NCI-H2171 treated with DMSO at 0.1 percent for 48 hours (cell line): Measurements from ENCODE around the gene IFT122.
"Not testable (repeated sequence)": the region's sequence is repeated elsewhere in the genome, so short reads cannot be mapped to it uniquely, and the experiment has no call there.

ENCODE experiments used
- DNase-seq: peaks from one replicate; lab custom pipeline; 2025; lab: John Stamatoyannopoulos, UW

Gene IFT122, protein sequence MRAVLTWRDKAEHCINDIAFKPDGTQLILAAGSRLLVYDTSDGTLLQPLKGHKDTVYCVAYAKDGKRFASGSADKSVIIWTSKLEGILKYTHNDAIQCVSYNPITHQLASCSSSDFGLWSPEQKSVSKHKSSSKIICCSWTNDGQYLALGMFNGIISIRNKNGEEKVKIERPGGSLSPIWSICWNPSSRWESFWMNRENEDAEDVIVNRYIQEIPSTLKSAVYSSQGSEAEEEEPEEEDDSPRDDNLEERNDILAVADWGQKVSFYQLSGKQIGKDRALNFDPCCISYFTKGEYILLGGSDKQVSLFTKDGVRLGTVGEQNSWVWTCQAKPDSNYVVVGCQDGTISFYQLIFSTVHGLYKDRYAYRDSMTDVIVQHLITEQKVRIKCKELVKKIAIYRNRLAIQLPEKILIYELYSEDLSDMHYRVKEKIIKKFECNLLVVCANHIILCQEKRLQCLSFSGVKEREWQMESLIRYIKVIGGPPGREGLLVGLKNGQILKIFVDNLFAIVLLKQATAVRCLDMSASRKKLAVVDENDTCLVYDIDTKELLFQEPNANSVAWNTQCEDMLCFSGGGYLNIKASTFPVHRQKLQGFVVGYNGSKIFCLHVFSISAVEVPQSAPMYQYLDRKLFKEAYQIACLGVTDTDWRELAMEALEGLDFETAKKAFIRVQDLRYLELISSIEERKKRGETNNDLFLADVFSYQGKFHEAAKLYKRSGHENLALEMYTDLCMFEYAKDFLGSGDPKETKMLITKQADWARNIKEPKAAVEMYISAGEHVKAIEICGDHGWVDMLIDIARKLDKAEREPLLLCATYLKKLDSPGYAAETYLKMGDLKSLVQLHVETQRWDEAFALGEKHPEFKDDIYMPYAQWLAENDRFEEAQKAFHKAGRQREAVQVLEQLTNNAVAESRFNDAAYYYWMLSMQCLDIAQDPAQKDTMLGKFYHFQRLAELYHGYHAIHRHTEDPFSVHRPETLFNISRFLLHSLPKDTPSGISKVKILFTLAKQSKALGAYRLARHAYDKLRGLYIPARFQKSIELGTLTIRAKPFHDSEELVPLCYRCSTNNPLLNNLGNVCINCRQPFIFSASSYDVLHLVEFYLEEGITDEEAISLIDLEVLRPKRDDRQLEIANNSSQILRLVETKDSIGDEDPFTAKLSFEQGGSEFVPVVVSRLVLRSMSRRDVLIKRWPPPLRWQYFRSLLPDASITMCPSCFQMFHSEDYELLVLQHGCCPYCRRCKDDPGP

DNA sequence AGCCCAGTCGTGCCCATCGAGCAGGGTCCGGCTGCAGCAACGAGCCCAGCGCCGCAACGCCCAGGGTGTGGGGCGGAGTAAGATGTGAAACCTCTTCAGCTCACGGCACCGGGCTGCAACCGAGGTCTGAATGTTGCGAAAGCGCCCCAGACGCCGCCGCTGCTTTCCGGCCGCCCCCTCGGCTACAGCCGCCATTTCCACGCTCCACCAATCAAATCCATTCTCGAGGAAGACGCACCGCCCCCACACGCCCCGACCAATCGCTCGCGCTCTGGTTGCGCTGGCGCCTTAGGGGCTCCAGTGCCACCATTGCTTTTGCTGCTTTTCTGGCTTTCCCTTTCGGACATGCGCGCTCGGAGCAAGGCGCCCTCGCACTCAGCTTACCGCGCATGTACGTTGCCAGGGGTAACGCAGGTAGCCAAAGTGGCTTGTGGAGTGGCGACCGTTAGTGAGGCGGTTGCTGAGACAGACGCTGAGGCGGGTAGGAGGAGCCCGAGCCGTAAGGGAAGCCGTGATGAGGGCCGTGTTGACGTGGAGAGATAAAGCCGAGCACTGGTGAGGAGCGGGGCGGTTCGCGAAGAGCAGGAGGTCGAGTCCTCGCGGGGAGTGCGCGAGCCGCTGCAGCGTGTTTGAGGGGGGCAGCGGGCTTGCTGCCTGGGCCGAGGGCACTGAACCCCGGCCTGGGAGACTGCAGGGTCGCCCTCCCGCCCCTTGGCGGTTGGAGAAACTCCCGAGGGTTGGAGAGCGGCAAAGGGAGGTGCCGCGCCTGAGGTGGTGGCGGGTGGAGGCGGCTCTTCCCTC is at the start of gene IFT122, which contains the start of gene MBD4:
Gene IFT122 (plus strand): TSS at position 408 of the 801 bp plus-strand sequence. CDS start 107 bp downstream, at position 515.
Gene MBD4 (minus strand): TSS at position 132 of the 801 bp plus-strand sequence. CDS start 115 bp downstream, at position 17.
- DNase-seq = peak; percentile 100

DNA sequence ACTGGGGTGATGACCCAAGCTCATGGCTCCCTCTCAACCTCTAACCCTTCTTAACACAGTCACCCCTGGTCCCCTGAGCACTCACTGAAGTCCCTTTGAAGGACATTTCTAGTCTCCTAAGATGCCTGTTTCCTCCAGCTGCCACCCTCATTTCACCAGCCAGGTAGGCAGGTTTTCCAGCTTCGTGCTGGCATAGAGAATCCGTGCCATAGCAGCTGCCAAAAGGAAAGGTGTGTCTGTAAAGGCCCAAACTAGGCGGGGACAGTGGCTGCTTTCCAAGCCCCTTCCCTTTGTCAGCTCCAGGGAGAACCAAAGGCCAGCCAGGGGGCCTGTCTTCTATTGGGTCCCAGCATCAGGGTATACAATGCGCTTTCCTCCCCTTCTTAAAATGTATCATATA is 48.4 kb upstream of the IFT122 start:
- not testable (repeated sequence) for DNase-seq

DNA sequence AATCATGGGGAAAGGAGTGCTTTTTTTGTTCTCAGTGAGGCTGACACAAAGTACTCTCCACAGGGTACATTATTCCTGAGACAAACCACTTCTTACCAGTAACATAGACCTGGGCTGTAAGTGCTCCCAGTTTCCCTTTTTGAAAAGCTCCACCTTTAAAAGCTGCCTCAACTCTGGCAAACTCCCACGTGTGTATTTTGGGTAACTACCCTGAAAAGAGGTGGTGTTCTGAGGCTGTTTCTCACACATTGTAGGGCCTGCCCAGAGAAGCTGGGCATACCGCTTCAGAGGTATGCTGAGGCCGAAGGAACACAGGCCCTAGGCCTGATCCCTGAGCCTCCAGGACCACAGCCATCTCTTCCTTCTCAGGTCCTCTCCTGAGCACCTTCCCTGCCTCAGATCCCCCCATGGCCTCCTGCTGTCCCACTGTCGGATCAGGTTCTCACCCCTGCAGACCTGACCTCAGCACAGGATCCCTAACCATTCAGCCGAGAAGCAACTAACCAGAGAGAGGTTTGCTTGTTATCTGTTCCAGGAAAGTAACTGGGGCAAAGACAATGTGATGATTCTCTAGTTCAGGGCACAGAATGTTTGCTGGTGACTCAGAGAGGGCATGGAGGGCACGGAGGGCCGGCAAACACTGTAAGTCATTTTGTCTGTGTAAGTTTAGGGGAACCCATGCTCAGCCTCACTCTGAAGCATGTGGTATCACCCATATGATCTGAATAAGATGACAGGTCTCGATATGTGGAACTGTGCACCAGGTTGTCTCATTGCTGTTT is 47.7 kb upstream of the IFT122 start:
- DNase-seq = not testable (repeated sequence)

DNA sequence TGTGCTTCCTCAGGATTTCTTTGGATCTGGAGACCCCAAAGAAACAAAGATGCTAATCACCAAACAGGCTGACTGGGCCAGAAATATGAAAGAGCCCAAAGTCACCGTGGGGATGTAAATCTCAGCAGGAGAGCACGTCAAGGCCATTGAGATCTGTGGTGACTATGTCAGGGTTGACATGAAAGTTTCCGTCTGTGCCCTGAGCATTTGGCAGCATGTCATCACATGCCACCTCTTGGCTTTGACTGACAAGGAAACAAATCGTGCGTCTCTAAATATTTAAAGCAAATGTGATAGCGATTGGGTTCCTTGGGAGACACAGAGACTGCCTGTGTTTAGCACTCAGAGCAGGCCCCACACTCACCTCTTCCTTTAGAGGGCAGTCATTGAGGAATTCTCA is 46.8 kb upstream of the IFT122 start:
- no peak for DNase-seq

DNA sequence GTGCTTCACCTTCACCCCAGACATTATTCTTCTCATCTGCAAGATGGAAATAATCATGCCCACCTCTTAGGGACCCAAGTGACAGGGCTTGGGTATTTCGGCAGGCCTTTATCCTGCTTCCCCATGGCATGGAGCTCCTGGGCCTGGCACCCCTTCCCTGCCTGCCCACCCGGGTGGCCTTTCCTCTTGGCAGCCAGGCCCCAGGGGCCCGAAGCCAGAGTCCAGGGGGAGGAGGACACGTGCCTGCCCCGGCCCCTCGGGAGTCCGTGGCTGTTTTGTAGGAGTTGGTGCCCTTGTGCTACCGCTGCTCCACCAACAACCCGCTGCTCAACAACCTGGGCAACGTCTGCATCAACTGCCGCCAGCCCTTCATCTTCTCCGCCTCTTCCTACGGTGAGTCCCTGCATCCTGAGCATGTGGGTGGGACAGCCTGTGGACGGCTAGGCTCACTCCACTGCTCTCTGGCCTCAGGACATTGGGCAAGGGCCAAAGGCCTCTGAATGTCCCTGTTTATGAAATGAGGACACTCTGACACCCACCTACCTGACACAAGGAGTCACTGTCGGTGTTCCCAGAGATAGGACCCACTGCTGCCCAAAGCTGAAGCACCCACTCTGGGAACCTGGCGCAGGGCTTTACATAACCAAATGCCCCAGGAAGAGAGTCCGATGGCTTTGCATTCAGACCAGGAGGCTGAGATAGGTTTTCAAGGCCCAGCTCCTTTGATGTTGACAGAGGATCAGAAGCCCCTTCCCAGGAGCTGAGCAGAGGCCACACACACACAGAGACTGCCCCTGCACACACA is 46.1 kb upstream of the IFT122 start:
- DNase-seq = not testable (repeated sequence)

DNA sequence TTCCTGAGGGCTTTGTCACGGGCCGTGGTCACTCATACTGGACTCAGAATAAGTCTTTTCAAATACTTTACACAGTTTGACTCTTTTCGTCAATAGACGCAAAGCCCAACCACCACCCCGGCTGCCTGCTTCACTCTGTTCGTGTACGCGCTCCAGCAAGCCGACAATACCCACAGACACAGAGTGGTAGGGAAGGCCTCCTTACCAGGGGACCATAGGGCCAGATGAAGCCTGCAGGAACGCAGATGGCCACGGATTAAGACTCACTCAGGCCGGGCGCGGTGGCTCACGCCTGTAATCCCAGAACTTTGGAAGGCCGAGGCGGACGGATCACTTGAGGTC is 41.2 kb upstream of the IFT122 start:
- peak; percentile 41 for DNase-seq

DNA sequence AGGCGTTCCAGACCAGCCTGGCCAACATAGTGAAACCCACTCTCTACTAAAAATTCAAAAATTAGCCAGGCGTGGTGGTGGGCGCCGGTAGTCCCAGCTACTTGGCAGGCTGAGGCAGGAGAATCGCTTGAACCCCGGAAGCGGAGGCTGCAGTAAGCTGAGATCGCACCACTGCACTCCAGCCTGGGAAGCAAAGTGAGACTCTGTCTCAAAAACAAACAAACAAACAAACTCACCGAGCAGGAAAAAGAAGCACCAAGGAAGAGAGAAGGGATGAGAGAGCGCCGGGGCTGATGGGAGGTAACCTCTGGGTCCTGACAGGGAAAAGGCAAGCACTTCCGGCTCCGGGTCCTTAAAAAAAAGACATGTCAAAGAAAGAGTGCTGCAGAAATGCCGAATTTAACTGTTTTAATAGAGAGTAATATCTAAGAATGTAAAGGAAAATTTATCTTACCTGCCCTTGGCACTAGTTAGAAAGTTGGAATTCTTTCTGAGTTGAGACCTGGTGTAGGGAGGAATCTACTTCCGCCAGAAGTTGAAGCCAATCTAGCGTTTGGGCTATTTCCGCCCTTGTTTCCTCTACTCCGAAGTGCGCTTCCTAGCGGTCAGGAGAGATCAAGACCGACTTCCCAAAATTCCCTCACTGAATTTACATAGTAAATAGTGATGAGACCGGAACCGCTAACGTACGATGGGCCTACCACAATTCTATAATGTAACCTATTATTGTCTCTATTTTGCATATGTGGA is 40.7 kb upstream of the IFT122 start:
- peak; percentile 98 for DNase-seq

DNA sequence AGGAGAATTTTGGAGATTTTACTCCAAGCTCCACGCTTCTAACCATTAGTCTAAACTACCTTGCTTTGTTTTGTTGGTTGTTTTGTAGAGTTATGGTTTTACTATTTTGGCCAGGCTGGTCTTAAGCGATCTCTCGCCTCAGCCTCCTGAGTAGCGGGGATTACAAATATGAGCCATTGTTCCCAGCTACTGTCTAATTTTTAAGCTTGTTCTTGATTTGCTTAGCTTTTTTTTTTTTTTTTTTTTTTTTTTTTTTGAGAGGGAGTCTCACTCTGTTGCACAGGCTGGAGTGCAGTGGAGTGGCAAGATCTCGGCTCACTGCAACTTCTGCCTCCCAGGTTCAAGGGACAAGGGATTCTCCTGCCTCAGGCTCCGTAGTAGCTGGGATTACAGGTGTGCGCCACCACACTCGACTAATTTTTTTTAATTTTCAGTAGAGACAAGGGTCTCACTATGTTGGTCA is 40.1 kb upstream of the IFT122 start:
- no peak for DNase-seq

DNA sequence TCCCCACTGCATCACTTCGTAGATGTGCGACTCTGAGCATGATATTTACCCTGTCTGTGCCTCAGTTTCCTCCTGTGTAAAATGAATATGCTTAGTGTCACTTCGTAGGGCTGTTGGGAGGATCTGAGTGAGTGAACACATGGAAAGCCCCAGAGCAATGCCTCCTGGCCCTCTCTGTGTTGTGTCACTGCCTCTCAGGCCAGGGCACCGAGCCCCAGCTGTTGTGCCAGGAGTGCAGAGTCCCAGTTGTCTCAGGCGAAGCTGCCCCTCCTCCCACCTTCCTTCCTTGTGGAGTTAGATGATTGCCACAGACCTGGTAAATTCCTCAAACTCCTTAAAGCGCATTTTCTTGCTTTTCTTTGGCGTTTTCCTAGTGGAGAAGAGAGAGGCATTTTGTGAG is 37.8 kb upstream of the IFT122 start:
- no peak for DNase-seq

DNA sequence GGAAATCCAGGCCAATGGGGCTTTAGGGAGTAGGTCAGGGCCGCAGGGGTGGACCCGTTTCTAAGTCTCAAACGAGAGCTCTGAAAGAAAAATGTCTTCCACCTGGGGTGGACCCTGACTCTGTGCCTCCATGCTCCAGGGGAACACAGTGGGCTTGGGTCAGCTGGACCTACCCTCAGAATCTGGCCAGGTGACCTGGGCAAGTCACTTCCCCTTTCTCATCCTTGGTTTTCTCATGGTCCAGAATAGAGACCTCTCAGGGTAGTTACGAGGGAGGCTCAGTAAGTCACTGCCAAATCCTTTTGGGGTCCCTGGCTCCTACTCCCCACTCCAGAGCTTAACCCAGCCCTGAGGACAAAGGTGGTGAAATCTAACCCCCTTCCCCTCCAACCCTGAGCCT is 37.4 kb upstream of the IFT122 start:
- no peak for DNase-seq

DNA sequence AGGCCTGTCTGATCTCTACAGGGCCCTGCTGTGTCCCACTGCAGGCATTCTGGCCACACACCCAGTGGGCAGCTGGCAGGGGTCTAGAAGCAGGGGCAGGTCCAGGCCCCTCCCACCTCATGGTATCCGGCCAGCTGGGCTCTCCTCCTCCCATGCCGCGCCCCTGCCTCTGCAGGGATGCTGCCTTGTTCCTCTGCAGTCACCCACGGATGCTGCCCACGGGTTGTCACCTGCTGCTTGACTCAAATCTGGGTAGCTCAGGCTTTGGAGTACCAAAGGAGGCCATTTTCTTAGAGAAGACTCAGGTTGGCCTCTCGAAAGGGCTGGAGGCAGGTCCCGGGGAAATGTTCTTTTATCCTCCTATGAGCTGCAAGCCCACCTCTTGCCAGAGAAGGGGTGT is 36.6 kb upstream of the IFT122 start:
- DNase-seq = no peak

DNA sequence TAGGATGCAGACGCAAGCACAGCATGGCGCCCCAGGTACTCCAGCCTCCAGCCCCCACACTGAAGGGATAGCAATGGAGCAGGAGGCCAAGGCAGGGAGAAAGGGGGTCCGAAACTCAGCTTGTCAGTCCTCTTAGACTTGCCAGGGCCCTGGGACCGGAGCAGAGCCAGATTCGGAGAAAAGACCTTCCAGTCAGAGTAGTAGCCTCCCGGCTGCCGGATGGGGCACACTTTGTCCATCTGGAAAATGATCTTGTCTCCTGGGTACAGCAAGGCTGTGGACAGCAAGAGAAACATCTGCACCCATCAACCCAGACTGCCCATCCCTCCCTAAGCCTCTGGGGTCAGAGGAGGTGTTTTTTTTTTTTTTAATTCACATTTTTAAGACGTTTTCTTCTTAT is 35.9 kb upstream of the IFT122 start:
- DNase-seq = no peak

DNA sequence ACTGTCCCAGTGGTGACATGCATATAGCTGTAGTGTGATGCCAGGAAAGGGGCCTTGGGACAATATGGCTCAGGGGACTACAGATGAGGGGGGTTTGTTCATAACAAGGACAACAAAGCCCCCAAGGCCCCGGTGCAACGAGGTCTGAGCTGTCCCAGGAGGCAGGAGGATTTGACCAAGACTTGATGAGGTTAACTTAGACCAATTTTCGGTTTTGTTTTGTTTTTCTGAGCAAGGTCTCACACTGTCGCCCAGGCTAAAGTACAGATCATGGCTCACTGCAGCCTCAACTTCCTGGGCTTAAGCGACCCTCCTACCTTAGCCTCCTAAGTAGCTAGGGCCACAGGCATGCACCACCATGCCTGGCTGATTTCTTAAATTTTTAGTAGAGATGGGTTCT is 35.4 kb upstream of the IFT122 start:
- no peak for DNase-seq

DNA sequence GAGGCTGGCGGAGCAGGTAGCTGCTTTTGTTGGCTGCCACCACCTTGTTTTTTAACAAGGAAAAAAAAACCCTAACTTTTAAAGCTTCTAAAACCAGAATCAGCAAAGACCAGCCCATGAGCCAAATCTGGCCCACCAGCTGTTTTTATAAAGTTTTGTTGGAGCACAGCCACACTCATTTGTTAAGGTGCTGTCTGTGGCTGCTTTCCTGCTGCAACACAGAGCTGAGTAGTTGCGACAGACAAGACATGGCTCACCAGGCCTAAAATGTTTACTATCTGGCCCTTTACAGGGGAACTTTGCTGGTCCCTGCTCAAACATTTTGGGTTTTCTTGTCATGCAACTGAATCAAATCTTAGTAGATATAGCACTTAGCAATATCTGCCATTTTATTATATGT is 30.5 kb upstream of the IFT122 start:
- no peak for DNase-seq

DNA sequence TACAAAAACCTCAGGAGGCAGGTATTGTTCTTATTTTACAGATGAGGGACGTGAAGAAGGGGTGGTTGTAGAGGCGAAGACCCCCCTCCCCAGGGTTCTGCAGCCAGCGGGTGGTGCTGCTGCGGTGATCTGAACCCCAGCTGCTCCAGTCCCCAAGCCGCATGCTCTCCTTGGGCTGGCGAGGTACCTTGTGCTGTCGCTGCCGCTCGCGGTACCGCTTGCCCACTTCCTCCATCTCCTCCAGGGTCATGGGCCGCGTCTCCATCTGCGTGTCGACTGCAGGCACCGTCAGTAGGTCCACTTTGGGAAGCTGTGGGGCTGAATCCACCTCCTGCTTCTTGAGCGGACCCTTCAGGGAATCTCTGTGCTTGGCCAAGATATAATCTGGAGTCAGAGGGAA is 29.1 kb upstream of the IFT122 start:
- DNase-seq = no peak

DNA sequence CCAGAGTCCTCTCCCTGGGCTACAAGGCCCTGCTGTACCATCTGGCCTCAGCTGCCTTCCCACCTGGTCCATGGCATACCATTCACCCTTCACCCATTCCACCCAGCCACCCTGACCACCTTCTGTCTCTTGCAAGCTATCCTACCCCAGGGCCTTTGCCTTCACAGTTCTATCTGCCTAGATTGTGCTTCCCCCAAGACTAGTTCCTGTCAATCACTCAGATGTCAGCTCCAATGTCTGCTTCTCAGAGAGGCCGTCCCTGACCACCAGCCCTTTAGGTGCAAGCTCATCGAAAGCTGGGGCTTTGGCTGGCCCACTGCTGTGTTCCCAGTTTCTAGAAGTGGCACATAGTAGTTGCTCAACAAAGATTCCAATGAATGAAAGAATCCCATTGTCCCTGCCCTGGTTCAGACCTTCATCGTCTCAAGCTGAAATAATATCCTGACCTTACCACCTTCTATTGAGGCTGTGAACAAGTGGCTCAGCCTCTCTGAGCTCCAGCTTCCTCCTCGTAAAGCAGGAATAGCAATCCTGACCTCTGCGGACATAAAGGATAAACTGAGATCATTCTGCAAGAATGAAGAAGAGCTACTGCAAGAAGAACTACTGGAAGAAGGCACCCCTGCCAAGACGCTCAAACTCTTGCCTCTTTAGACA is 27.4 kb upstream of the IFT122 start:
- no peak for DNase-seq

DNA sequence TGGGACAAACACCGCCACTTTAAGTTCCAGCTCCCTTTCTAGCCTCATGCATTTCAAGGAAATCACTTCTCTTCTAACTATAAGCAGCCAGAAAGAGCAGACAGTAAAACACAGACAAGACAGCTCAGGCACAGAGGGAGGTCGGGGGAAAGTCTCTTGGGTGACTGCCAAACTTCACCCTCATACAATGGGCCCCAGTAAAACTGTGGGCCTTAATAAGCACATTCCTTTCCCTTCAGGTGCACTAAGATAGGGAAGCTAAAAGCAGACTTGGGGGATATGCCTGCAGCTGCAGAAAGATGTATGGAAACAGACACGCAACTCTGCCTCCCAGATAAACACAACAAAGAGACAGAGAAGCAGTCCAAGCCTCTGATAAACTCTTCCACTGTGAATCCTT is 26.8 kb upstream of the IFT122 start:
- DNase-seq = not testable (repeated sequence)
